Hepatocyte (in vitro differentiated cells): ENCODE measurements around the gene RYR3.

ENCODE experiments used
- CTCF ChIP-seq: fragments of 200-600 bp; sonication (generic); IDR thresholded peaks from 2 replicates; pipeline ENCODE4 v1.5.1; 2016; ENCODE audit warnings: antibody characterized with exemption, mild to moderate bottlenecking; ENCODE audit not compliant: poor library complexity
- EZH2phosphoT487 ChIP-seq: fragments of 200-600 bp; sonication (generic); IDR thresholded peaks from one replicate; pipeline ENCODE4 v1.6.1; 2018; ENCODE audit warnings: antibody characterized with exemption, mild to moderate bottlenecking, low read depth, moderate library complexity; ENCODE audit not compliant: unreplicated experiment, severe bottlenecking

GRCh38 chr15:33315044-33315443 lies 4.3 kb downstream of the RYR3 start:
- no peak for TF ChIP-seq CTCF
- no peak for TF ChIP-seq EZH2phosphoT487
